Upper lobe of right lung (tissue), 1 donor: ENCODE data around the gene PC. TPM values are rescaled to one million over a fixed set of nuclear protein-coding genes. Genes with fewer than 3 reads are reported as not detected.

Experiments used
- ATAC-seq: fragments of 200-7000 bp; cut with Tn5 transposase; one replicate; pipeline ENCODE4 v1.9.1; 2020; ENCODE audit warnings: mild to moderate bottlenecking, moderate library complexity
- DNase-seq: peaks from one replicate; pipeline ENCODE4 v3.0.0-alpha.2; 2020
- H3K27ac ChIP-seq: fragments of 200-600 bp; one replicate; pipeline ENCODE4 v1.8.0; 2022
- H3K27me3 ChIP-seq: fragments of 200-600 bp; one replicate; pipeline ENCODE4 v1.8.0; 2022; ENCODE audit warnings: mild to moderate bottlenecking
- H3K36me3 ChIP-seq: fragments of 200-600 bp; one replicate; pipeline ENCODE4 v1.8.0; 2022
- H3K4me1 ChIP-seq: fragments of 200-600 bp; one replicate; pipeline ENCODE4 v1.8.0; 2022
- H3K4me3 ChIP-seq: fragments of 200-600 bp; one replicate; pipeline ENCODE4 v1.8.0; 2022; ENCODE audit warnings: mild to moderate bottlenecking
- H3K9me3 ChIP-seq: fragments of 200-600 bp; one replicate; pipeline ENCODE4 v1.8.0; 2022
- intact Hi-C: fragments of 100-400 bp; cut with DNase I; formaldehyde crosslinking; loops from one replicate; pipeline ENCODE4 v1.11.0; 2022
- total RNA-seq: library from RNA; stranded (reverse); fragmentation: NEBNext Ultra II Directional; extraction: Animal tissue kit (Norgen Biotek cat#: 25700); gene quantifications from one replicate; pipeline ENCODE4 v1.2.1, GENCODE V29; 2021
- TF ChIP-seq, protein P1 (sequence below): fragments of 200-600 bp; IDR thresholded peaks from one replicate; pipeline ENCODE4 v1.8.0; 2022; ENCODE audit warnings: antibody characterized with exemption
- donor health status: DM: no; HTN: yes; CAD: no; lungs with severe emphysema.

The PC gene
- total RNA-seq, 1 donor from 2014 or later: 12.7 TPM

GRCh38 chr11:66919923-66920322 is 38.3 kb downstream of the PC start:
- TF ChIP-seq, protein P1, sequence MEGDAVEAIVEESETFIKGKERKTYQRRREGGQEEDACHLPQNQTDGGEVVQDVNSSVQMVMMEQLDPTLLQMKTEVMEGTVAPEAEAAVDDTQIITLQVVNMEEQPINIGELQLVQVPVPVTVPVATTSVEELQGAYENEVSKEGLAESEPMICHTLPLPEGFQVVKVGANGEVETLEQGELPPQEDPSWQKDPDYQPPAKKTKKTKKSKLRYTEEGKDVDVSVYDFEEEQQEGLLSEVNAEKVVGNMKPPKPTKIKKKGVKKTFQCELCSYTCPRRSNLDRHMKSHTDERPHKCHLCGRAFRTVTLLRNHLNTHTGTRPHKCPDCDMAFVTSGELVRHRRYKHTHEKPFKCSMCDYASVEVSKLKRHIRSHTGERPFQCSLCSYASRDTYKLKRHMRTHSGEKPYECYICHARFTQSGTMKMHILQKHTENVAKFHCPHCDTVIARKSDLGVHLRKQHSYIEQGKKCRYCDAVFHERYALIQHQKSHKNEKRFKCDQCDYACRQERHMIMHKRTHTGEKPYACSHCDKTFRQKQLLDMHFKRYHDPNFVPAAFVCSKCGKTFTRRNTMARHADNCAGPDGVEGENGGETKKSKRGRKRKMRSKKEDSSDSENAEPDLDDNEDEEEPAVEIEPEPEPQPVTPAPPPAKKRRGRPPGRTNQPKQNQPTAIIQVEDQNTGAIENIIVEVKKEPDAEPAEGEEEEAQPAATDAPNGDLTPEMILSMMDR: no peak
- no peaks in the 10 kb centered on the region for H3K4me1 ChIP-seq
- ATAC-seq (no peak), DNase-seq (no peak)
- H3K36me3 ChIP-seq: no peaks in the 10 kb centered on the region
- no peaks in the 10 kb centered on the region for H3K9me3 ChIP-seq
- H3K27ac ChIP-seq: no peak overlapping the region
- no peak overlapping the region for H3K4me3 ChIP-seq
- no peaks in the 10 kb centered on the region for H3K27me3 ChIP-seq
- intact Hi-C loops: no loop called here

- TF ChIP-seq, protein P1: no peak
- DNase-seq (no peak), ATAC-seq (peak; percentile 49)
- Histone ChIP-seq H3K4me3 (no peak overlapping the region), H3K27me3 (no peaks in the 10 kb centered on the region), H3K36me3 (no peaks in the 10 kb centered on the region), H3K9me3 (no peaks in the 10 kb centered on the region), H3K27ac (no peak overlapping the region), H3K4me1 (no peaks in the 10 kb centered on the region)
- intact Hi-C loops: no loop called here
Observed at GRCh38 chr11:66918741-66919140, 39.4 kb downstream of the PC start.

DNA sequence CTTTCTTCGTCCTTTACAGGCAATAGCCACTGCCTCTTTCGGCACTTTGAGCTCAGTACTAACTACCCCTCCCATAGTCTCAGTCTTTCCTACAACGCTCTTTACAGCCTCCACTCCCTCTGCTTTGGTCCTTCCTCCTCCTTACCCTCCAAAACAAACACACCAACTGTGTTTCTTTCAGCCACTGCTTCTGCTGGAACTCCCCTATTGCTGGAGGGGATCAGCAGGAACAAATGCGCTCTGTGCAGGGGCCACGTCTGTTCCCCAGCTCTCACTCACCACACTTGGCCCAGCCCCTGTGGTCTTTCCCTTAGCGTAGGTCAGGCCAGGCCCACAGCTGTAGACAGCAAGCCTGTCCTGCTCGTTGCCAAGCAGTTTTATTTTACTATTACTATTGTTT is 42.3 kb downstream of the PC start:
- no peaks in the 10 kb centered on the region for H3K9me3 ChIP-seq
- ATAC-seq: no peak
- no peak for DNase-seq
- TF ChIP-seq, protein P1: no peak
- no peak overlapping the region for H3K4me3 ChIP-seq
- no peaks in the 10 kb centered on the region for H3K27me3 ChIP-seq
- no peaks in the 10 kb centered on the region for H3K4me1 ChIP-seq
- intact Hi-C loops: no loop called here
- H3K27ac ChIP-seq: no peak overlapping the region
- no peaks in the 10 kb centered on the region for H3K36me3 ChIP-seq

- no peaks in the 10 kb centered on the region for H3K36me3 ChIP-seq
- H3K9me3 ChIP-seq: no peaks in the 10 kb centered on the region
- H3K4me1 ChIP-seq: no peaks in the 10 kb centered on the region
- ATAC-seq (peak; percentile 13), DNase-seq (no peak)
- TF ChIP-seq, protein P1: no peak
- H3K27me3 ChIP-seq: no peaks in the 10 kb centered on the region
- H3K4me3 ChIP-seq: no peak overlapping the region
- H3K27ac ChIP-seq: no peak overlapping the region
- intact Hi-C loops: no loop called here
Observed at GRCh38 chr11:66915046-66915832, 42.9 kb downstream of the PC start.

GRCh38 chr11:66914505-66914904 is 43.7 kb downstream of the PC start:
- H3K4me3 ChIP-seq: no peak overlapping the region
- H3K36me3 ChIP-seq: no peaks in the 10 kb centered on the region
- ATAC-seq: no peak
- TF ChIP-seq, protein P1: no peak
- no peaks in the 10 kb centered on the region for H3K9me3 ChIP-seq
- intact Hi-C loops: no loop called here
- DNase-seq: no peak
- H3K27ac ChIP-seq: no peak overlapping the region
- no peaks in the 10 kb centered on the region for H3K4me1 ChIP-seq
- H3K27me3 ChIP-seq: no peaks in the 10 kb centered on the region

GRCh38 chr11:66912911-66913310 is 45.3 kb downstream of the PC start:
- H3K27ac ChIP-seq: no peak overlapping the region
- TF ChIP-seq, protein P1: no peak
- H3K9me3 ChIP-seq: no peaks in the 10 kb centered on the region
- DNase-seq: no peak
- no peak overlapping the region for H3K4me3 ChIP-seq
- no peaks in the 10 kb centered on the region for H3K27me3 ChIP-seq
- intact Hi-C loops: no loop called here
- no peak for ATAC-seq
- no peaks in the 10 kb centered on the region for H3K4me1 ChIP-seq
- H3K36me3 ChIP-seq: no peaks in the 10 kb centered on the region
